Measurements from ENCODE around the gene SERPINB6. TPM values are rescaled to one million over a fixed set of nuclear protein-coding genes. Genes with fewer than 3 reads are reported as not detected.
"Not testable (repeated sequence)": the region's sequence is repeated elsewhere in the genome, so short reads cannot be mapped to it uniquely, and the experiment has no call there.

The SERPINB6 gene
- total RNA-seq, 8 experiments from 2014 or later = 9.6 to 519 (median 53.6) TPM

DNA sequence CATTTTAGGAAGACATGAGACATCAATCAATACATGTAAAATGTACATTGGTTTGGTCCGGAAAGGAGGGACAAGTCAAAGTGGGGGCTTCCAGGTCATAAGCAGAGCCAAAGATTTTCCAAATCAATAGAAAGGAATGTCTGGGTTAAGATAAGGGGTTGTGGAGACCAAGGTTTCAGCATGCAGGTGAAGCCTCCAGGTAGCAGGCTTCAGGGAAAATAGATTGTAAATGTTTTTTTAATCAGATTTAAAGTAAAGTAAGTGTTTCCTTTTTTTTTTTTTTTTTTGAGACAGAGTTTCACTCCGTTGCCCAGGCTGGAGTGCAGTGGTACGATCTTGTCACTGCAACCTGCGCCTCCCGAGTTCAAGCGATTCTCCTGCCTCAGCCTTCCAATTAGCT lies 51.5 kb downstream of the SERPINB6 start:
- Histone ChIP-seq H3K4me1 (replicated peaks in 1 of 2) (peaks cover 11 to 12% of the 10 kb centered on the region in 2 donors), H3K4me3 (no peak overlapping the region), H3K27ac (no peak overlapping the region)
- no peak for ATAC-seq (replicated peaks in 6 of 8)
- in situ Hi-C loops (cut with MboI; ENCODE audit: low pct_unique_long_range_greater_than_20kb in 2 of 9, low sequenced_read_pairs in 9 of 9, unreplicated experiment in 9 of 9) = no loop called here
- WGBS, 10 experiments = 75 to 100% (median 93%) methylated on average over 1 to 6 of the region's 6 CpGs; no CpG with 5 or more reads in 3 of the 10 experiments

DNA sequence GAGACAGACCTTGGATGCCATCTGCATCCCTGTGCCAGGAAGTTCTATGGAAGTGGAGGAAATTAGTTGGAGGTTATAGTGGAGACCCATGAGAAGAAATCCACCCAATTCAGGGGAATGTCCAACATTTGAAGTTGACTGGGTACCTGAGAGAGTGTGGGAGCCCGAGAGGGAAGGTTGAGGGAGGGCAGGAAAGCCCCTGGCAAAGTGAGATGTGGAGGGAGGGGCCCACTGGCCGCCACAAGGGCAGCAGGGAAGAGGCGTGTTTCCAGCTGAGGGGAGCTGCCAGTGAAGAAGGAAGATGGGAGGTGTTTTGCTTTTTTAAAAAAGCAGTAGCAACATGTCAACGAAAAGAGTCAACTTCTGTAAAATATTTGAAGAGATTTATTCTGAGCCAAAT lies 52.0 kb downstream of the SERPINB6 start:
- no peak overlapping the region for H3K27ac ChIP-seq
- no peak overlapping the region for H3K4me3 ChIP-seq
- 81 to 100% (median 88%) methylated on average over 1 to 4 of the region's 4 CpGs; no CpG with 5 or more reads in 6 of the 10 experiments for WGBS, 10 experiments
- in situ Hi-C loops (cut with MboI; ENCODE audit: low pct_unique_long_range_greater_than_20kb in 2 of 9, low sequenced_read_pairs in 9 of 9, unreplicated experiment in 9 of 9) = no loop called here
- no peak for ATAC-seq (replicated peaks in 6 of 8)
- H3K4me1 ChIP-seq (replicated peaks in 1 of 2) = peaks cover 11 to 12% of the 10 kb centered on the region in 2 donors

DNA sequence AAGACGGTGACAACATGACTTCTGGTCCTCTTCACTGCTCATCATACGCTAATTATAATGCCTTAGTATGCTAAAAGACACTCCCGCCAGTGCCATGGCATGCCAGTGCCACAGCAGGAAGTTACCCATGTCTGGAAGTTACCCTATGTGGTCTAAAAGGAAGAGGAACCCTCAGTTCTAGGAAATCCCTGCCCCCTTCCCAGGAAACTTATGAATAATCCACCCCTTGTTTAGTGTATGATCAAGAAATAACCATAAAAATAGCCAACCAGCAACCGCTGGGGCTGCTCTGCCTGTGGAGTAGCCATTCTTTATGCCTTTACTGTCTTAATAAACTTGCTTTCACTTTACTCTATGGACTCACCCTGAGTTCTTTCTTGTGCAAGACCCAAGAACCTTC lies 52.4 kb downstream of the SERPINB6 start:
- no peak overlapping the region for H3K27ac ChIP-seq
- 80 to 100% (median 94%) methylated on average over 1 to 4 of the region's 4 CpGs; no CpG with 5 or more reads in 4 of the 10 experiments for WGBS, 10 experiments
- ATAC-seq (replicated peaks in 6 of 8) = no peak
- H3K4me3 ChIP-seq = no peak overlapping the region
- H3K4me1 ChIP-seq (replicated peaks in 1 of 2) = peaks cover 11 to 12% of the 10 kb centered on the region in 2 donors
- in situ Hi-C loops (cut with MboI; ENCODE audit: low pct_unique_long_range_greater_than_20kb in 2 of 9, low sequenced_read_pairs in 9 of 9, unreplicated experiment in 9 of 9) = no loop called here

DNA sequence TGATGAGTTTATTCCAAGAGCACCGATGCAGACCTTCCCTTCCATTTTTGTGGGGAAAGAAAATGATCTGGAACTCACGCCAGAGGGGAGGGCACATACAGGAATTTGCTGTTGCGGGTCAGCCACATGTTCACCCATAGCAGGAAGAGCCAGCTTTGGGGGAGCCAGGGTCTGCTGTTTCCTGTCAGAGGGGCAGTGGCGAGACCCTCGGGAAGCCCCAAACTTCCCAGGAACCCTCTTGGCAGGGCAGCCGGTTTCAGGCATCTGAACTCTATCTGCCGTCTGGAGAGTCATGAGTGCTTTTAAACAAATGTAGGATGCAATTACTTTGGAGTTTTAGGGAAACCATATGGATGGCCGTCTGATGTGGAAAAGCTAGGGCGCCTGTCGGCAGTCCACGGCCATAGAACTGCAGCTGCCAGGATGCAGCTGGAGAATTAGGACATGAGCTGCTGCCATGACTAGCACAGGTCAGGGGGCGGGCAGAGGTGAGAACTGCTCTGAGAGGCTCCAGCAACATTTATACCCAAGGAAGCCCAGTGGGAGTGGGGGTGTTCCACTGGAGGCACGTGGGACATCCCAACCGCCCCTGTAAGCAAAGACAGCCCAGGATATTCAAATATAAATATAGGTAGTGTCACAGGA lies 53.4 kb downstream of the SERPINB6 start:
- in situ Hi-C loops (cut with MboI; ENCODE audit: low pct_unique_long_range_greater_than_20kb in 2 of 9, low sequenced_read_pairs in 9 of 9, unreplicated experiment in 9 of 9) = no loop called here
- Histone ChIP-seq H3K4me1 (replicated peaks in 1 of 2) (peaks cover 11 to 12% of the 10 kb centered on the region in 2 donors), H3K4me3 (no peak overlapping the region), H3K27ac (no peak overlapping the region)
- ATAC-seq (replicated peaks in 6 of 8) = no peak
- WGBS, 10 experiments = 0 to 100% (median 80%) methylated on average over 1 to 10 of the region's 14 CpGs

DNA sequence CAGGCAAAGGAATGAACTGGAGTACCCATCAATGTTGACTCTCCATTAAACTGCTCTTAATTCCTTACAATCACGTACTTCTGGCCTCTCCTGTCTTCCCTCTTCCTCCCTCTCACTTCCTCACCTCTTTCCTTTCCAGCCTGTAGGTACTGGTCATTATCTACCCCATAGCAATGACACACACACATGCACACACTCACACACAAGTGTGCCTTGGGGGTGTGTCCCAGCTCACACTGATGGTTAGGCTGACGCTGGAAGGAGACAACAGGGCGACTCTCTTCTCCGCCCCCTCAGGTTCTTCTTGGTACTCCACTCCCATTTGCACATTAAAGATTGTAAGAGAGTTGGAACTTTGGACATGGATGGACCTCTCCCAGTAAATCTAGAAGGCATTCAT lies 54.3 kb downstream of the SERPINB6 start:
- Histone ChIP-seq H3K4me3 (no peak overlapping the region), H3K27ac (no peak overlapping the region), H3K4me1 (replicated peaks in 1 of 2) (peaks cover 11 to 12% of the 10 kb centered on the region in 2 donors)
- in situ Hi-C loops (cut with MboI; ENCODE audit: low pct_unique_long_range_greater_than_20kb in 2 of 9, low sequenced_read_pairs in 9 of 9, unreplicated experiment in 9 of 9) = no loop called here
- ATAC-seq (replicated peaks in 6 of 8) = peak in 1 of 8 experiments; percentile 21
- WGBS, 10 experiments = 40 to 100% (median 83%) methylated on average over 1 to 2 of the region's 4 CpGs; no CpG with 5 or more reads in 3 of the 10 experiments

DNA sequence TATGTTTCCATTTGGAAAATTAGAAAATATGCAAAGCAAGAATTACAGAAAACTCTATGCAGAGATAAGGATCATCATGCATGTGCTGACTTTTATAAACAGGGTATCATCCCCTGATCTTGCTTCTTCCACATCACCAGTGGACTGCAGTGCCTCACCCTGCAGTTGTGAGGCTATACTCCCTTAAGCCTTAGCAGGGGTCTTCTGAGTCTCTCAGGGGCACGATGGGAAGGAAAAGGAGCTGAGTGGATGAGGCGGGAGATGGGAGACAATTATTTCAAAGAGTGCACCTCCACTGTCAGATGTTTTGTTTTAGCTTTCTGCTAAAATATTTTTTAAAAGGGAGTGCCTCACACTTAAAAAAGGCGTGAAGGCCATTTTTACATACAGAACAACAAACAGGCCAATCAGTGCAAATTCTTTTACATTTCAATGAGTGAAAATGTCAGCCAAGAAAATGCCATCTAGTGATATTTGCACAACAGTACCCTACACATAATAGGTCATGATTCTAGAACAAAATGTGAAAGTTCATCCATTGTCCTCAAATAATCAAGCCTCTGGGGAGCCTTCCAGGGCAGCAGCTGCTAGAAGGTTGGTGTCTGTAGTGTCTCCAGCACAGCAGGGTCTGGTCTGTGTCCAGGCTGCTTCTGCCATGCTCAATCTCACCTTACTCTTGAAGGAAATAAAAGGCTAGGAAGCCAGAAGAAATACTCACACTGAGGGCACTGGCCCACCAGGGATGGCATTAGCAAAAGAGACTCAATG lies 55.0 kb downstream of the SERPINB6 start:
- in situ Hi-C loops (cut with MboI; ENCODE audit: low pct_unique_long_range_greater_than_20kb in 2 of 9, low sequenced_read_pairs in 9 of 9, unreplicated experiment in 9 of 9) = no loop called here
- no peak overlapping the region for H3K27ac ChIP-seq
- no peak overlapping the region for H3K4me3 ChIP-seq
- 14 to 80% (median 59%) methylated on average over 1 to 3 of the region's 3 CpGs; no CpG with 5 or more reads in 3 of the 10 experiments for WGBS, 10 experiments
- H3K4me1 ChIP-seq (replicated peaks in 1 of 2) = peaks cover 11 to 12% of the 10 kb centered on the region in 2 donors
- peak in 6 of 8 experiments; percentile 44 to 89 (median 72) for ATAC-seq (replicated peaks in 6 of 8)

DNA sequence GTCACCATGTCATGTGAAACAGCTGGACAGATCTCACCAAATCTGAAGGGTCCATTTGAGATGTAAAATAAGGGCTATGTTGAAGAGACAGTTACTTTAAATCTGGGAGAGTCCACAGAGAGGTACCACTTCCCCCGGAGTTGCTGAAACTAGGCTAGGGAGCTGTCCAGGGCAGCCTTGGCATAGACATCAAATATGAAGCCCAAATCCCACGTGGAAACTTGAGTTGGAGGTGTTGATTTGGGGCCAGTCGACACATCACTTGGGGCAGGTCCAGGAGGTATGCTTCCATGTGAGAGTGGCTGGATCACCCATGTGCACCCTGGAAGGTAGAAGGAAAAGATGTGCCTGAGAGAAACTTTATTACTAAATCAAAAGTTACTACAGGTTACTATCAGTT lies 56.2 kb downstream of the SERPINB6 start:
- WGBS, 10 experiments = 86 to 100% (median 100%) methylated on average over 1 to 2 of the region's 3 CpGs; no CpG with 5 or more reads in 5 of the 10 experiments

DNA sequence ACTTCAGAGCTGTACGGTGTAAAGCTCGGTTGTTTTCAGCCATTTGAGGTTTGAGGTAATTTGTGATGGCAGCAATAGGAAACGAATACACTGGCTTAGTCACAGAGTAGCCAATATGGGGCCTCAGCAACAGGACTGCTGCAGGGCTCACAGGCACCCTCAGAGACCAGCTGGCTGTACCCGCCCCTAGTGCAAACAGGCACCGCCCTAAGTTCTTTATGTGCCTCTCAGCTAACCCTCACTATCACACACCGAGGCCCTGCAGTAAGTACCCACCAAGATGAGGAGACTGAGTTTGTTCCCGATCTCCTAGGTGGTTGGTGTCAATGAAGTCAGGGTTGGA lies 57.1 kb downstream of the SERPINB6 start:
- in situ Hi-C loops (cut with MboI; ENCODE audit: low pct_unique_long_range_greater_than_20kb in 2 of 9, low sequenced_read_pairs in 9 of 9, unreplicated experiment in 9 of 9) = no loop called here
- ATAC-seq (replicated peaks in 6 of 8) = peak in 6 of 8 experiments; percentile 40 to 95 (median 68)
- WGBS, 10 experiments = 10 to 100% (median 76%) methylated on average over 1 to 5 of the region's 7 CpGs; no CpG with 5 or more reads in 3 of the 10 experiments
- peaks cover 18 to 19% of the 10 kb centered on the region in 2 donors for H3K4me1 ChIP-seq (replicated peaks in 1 of 2)
- no peak overlapping the region for H3K27ac ChIP-seq
- H3K4me3 ChIP-seq = no peak overlapping the region

More for the DNA sequence above, 56.2 kb downstream of the SERPINB6 start:
- in situ Hi-C loops (cut with MboI; ENCODE audit: low pct_unique_long_range_greater_than_20kb in 2 of 9, low sequenced_read_pairs in 9 of 9, unreplicated experiment in 9 of 9) = no loop called here
- ATAC-seq (replicated peaks in 6 of 8) = no peak
- Histone ChIP-seq H3K27ac (no peak overlapping the region), H3K4me1 (replicated peaks in 1 of 2) (peaks cover 11 to 12% of the 10 kb centered on the region in 2 donors), H3K4me3 (no peak overlapping the region)

DNA sequence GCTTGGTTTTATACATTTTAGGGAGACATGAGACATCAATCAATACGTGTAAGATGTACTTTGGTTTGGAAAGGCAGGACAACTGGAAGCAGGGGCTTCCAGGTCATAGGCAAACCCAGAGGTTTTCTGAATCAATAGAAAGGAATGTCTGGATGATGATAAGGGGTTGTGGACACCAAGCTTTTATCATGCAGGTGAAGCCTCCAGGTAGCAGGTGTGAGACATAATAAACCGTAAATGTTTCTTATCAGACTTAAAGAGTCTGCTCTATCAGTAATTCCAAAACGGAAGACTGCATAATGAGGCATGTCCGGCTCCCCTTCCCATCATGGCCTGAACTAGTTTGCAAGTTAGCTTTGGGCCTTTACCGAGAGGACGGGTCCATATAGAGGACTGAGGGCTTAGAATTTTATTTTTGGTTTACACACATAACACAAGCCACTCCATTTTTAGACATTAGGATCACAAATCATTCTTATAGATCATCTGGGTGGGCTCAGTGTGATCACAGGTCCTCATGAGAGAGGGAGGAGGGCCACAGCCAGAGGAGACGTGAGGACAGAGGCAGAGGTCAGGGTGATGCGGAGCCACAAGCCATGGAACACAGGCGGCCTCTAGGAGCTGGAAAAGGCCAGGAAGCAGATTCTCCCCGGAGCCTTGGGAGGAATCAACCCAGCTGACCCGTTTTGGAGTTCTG lies 57.6 kb downstream of the SERPINB6 start:
- Histone ChIP-seq H3K4me3 (no peak overlapping the region), H3K27ac (no peak overlapping the region), H3K4me1 (replicated peaks in 1 of 2) (peaks cover 23 to 24% of the 10 kb centered on the region in 2 donors)
- in situ Hi-C loops (cut with MboI; ENCODE audit: low pct_unique_long_range_greater_than_20kb in 2 of 9, low sequenced_read_pairs in 9 of 9, unreplicated experiment in 9 of 9) = no loop called here
- 17 to 93% (median 90%) methylated on average over 1 to 8 of the region's 11 CpGs; no CpG with 5 or more reads in 2 of the 10 experiments for WGBS, 10 experiments
- peak in 1 of 8 experiments; percentile 3 for ATAC-seq (replicated peaks in 6 of 8)

DNA sequence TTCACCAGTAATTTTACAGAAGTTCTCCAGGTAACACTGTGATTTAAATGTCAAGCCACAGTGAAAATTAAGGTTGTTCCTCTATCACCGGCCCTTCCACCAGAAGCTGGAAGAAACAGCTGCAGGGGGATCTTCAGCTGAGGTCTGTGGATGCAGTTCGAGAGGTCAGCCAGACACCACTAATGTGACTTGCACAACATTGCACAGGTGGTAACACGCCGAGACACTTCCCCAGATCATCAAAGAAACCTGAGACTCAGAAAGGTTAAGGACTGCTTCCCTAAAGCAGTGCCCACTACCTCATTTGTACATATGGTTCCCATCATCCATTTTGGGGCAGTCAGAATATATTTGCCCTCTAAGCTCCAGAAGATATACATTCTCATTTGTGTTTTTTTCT lies 60.2 kb downstream of the SERPINB6 start:
- WGBS, 10 experiments = 0 to 100% (median 90%) methylated on average over 1 to 4 of the region's 4 CpGs; no CpG with 5 or more reads in 1 of the 10 experiments
- in situ Hi-C loops (cut with MboI; ENCODE audit: low pct_unique_long_range_greater_than_20kb in 2 of 9, low sequenced_read_pairs in 9 of 9, unreplicated experiment in 9 of 9) = no loop called here
- no peak for ATAC-seq (replicated peaks in 6 of 8)
- peaks cover 20 to 22% of the 10 kb centered on the region in 2 donors for H3K4me1 ChIP-seq (replicated peaks in 1 of 2)
- H3K4me3 ChIP-seq = no peak overlapping the region
- H3K27ac ChIP-seq = no peak overlapping the region

DNA sequence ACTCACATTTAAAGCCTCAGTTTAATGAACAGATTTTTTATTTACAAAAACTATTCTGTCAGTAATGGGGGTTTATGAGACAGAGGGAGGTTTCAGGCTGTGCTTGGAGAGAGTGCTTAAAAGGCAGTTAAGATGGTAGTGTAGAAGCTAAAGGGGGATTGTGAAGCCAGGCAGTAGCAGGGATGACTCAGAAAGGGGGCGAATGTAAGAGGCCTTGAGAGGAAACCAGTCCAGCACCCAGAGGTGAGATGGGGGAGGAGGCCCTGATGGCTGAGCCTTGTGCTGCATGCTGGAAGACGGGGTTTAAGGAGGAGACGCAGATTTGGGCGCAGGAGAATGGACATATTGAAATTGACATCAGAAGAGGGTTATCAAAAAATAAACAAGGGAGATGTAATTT lies 61.6 kb downstream of the SERPINB6 start:
- peaks cover 19 to 20% of the 10 kb centered on the region in 2 donors for H3K4me1 ChIP-seq (replicated peaks in 1 of 2)
- WGBS, 10 experiments = 20 to 100% (median 95%) methylated on average over 1 to 4 of the region's 4 CpGs; no CpG with 5 or more reads in 2 of the 10 experiments
- peak in 5 of 8 experiments; percentile 28 to 54 (median 51) for ATAC-seq (replicated peaks in 6 of 8)
- H3K27ac ChIP-seq = peak overlapping the region in 1 of 2 donors; percentile 44
- H3K4me3 ChIP-seq = no peak overlapping the region
- in situ Hi-C loops (cut with MboI; ENCODE audit: low pct_unique_long_range_greater_than_20kb in 2 of 9, low sequenced_read_pairs in 9 of 9, unreplicated experiment in 9 of 9) = no loop called here

DNA sequence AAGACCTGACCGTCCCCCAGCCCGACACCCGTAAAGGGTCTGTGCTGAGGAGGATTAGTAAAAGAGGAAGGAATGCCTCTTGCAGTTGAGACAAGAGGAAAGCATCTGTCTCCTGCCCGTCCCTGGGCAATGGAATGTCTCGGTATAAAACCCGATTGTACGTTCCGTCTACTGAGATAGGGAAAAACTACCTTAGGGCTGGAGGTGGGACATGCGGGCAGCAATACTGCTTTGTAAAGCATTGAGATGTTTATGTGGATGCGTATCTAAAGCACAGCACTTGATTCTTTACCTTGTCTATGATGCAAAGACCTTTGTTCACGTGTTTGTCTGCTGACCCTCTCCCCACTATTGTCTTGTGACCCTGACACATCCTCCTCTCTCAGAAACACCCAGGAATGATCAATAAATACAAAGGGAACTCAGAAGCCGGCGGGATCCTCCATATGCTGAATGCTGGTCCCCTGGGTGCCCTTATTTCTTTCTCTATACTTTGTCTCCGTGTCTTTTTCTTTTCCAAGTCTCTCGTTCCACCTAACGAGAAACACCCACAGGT lies 62.2 kb downstream of the SERPINB6 start:
- H3K4me3 ChIP-seq; in situ Hi-C loops (cut with MboI; ENCODE audit: low pct_unique_long_range_greater_than_20kb in 2 of 9, low sequenced_read_pairs in 9 of 9, unreplicated experiment in 9 of 9): not testable (repeated sequence)
- Histone ChIP-seq H3K4me1 (replicated peaks in 1 of 2) (peaks cover 19 to 24% of the 10 kb centered on the region in 2 donors), H3K27ac (peak overlapping the region; percentile 16 to 44)
- ATAC-seq (replicated peaks in 6 of 8) = peak in 1 of 8 experiments; percentile 23
- 25 to 73% (median 62%) methylated on average over 2 to 6 of the region's 16 CpGs; no CpG with 5 or more reads in 1 of the 10 experiments for WGBS, 10 experiments

Data from motor neuron (in vitro differentiated cells).